H1 (cell line): ENCODE results near the gene SUMF1. TPM values are rescaled to one million over a fixed set of nuclear protein-coding genes. Genes with fewer than 3 reads are reported as not detected.

ENCODE experiments used
- CTCF ChIA-PET: fragments of 300-600 bp; sonication (Branson Sonifier 250); formaldehyde crosslinking; loops from one replicate; lab custom pipeline; 2021; ENCODE audit not compliant: partially characterized antibody; lab: Charles Lee
- POLR2A ChIA-PET: fragments of 300-600 bp; sonication (Branson Sonifier 250); formaldehyde crosslinking; loops from one replicate; lab custom pipeline; 2021; ENCODE audit warnings: inconsistent platforms; ENCODE audit not compliant: partially characterized antibody; lab: Charles Lee
- DNase-seq, 2 experiments: peaks; one replicate each; pipeline versions ENCODE4 v3.0.0 to v3.0.0-alpha.2; 2010 to 2022; ENCODE audit warnings: low spot score in 2 of 2, low read depth in 1 of 2, mixed read lengths in 1 of 2
- FAIRE-seq: peaks from 2 replicates; lab custom pipeline; 2011; peaks lifted over from hg19 to GRCh38; lab: Jason Lieb, UNC
- H2AFZ ChIP-seq: 2 replicates; pipeline ENCODE4 v1.8.1; 2012; ENCODE audit warnings: low read length, inconsistent platforms
- H2AK5ac ChIP-seq: 2 replicates; pipeline ENCODE4 v1.6.1; 2013; ENCODE audit warnings: low read depth, low read length
- H2BK120ac ChIP-seq: replicated peaks from 2 replicates; pipeline ENCODE3; 2013; ENCODE audit warnings: low read depth, low read length, inconsistent platforms
- H2BK12ac ChIP-seq: 2 replicates; pipeline ENCODE4 v1.6.1; 2013; ENCODE audit warnings: low read depth, low read length
- H2BK15ac ChIP-seq: 2 replicates; pipeline ENCODE4 v1.6.1; 2013; ENCODE audit warnings: low read length
- H2BK20ac ChIP-seq: 2 replicates; pipeline ENCODE4 v1.6.1; 2013; ENCODE audit warnings: low read length
- H2BK5ac ChIP-seq: 2 replicates; pipeline ENCODE4 v1.6.1; 2013; ENCODE audit warnings: low read depth, low read length
- H3K14ac ChIP-seq: 2 replicates; pipeline ENCODE4 v1.6.1; 2013; ENCODE audit warnings: inconsistent platforms; ENCODE audit not compliant: insufficient read length
- H3K18ac ChIP-seq: 2 replicates; pipeline ENCODE4 v1.6.1; 2013; ENCODE audit warnings: low read length; ENCODE audit errors: extremely low read depth
- H3K23ac ChIP-seq: 2 replicates; pipeline ENCODE4 v1.6.1; 2013; ENCODE audit warnings: inconsistent platforms; ENCODE audit not compliant: insufficient read length
- H3K23me2 ChIP-seq: 2 replicates; pipeline ENCODE4 v1.6.1; 2013; ENCODE audit warnings: low read depth, low read length
- H3K27ac ChIP-seq: 2 replicates; pipeline ENCODE4 v1.6.1; 2011; ENCODE audit warnings: low read depth, low read length, inconsistent platforms
- H3K27me3 ChIP-seq, 4 experiments: replicated peaks in 1 of 4; 1 replicate in 1 of 4; 2 replicates in 3 of 4; pipeline versions ENCODE4 v1.6.1 to v1.8.1; 2011 to 2013; ENCODE audit warnings: low read length in 3 of 4, mild to moderate bottlenecking in 3 of 4, inconsistent platforms in 2 of 4, mixed read lengths in 2 of 4, moderate library complexity in 1 of 4; ENCODE audit not compliant: control insufficient read depth in 3 of 4, insufficient read depth in 3 of 4; ENCODE audit errors: extremely low read depth in 1 of 4
- H3K36me3 ChIP-seq, 4 experiments: 2 replicates each; pipeline versions ENCODE4 v1.6.1 to v1.8.1; 2011 to 2013; ENCODE audit warnings: mild to moderate bottlenecking in 4 of 4, low read length in 3 of 4, moderate library complexity in 2 of 4, control low read depth in 1 of 4, inconsistent platforms in 1 of 4; ENCODE audit not compliant: insufficient read depth in 4 of 4, control insufficient read depth in 2 of 4
- H3K4ac ChIP-seq: replicated peaks from 2 replicates; pipeline ENCODE3; 2013; ENCODE audit warnings: low read length, low read depth, mixed read lengths, inconsistent platforms; ENCODE audit not compliant: insufficient read length
- H3K4me1 ChIP-seq, 4 experiments: replicated peaks in 1 of 4; 1 replicate in 1 of 4; 2 replicates in 3 of 4; pipeline versions ENCODE4 v1.6.1 to v1.8.1; 2011 to 2013; ENCODE audit warnings: low read length in 3 of 4, inconsistent platforms in 2 of 4, mixed read lengths in 1 of 4; ENCODE audit not compliant: insufficient read depth in 4 of 4, control insufficient read depth in 3 of 4
- H3K4me2 ChIP-seq, 2 experiments: 2 replicates each; pipeline versions ENCODE4 v1.6.1 to v1.8.1; 2011 to 2013; ENCODE audit warnings: low read depth in 2 of 2, low read length in 2 of 2, control low read depth in 1 of 2, inconsistent platforms in 1 of 2, mild to moderate bottlenecking in 1 of 2; ENCODE audit not compliant: insufficient read depth in 1 of 2
- H3K4me3 ChIP-seq, 4 experiments: fragments of 200-600, 300-600 bp in 1 of 4; sonication (generic), shearing (Covaris generic), sonication (Bioruptor Twin) in 1 of 4; 2 replicates each; pipeline versions ENCODE4 v1.5.1 to v1.8.1; 2011 to 2016; ENCODE audit warnings: low read length in 4 of 4, low read depth in 3 of 4, control low read depth in 2 of 4, inconsistent platforms in 2 of 4, mild to moderate bottlenecking in 2 of 4, mixed read lengths in 1 of 4, moderate library complexity in 1 of 4; ENCODE audit not compliant: insufficient read depth in 2 of 4; ENCODE audit errors: extremely low read depth in 1 of 4
- H3K56ac ChIP-seq: replicated peaks from 2 replicates; pipeline ENCODE3; 2013; ENCODE audit warnings: low read depth, mild to moderate bottlenecking, mixed read lengths, low read length, inconsistent platforms; ENCODE audit not compliant: insufficient read length
- H3K79me1 ChIP-seq: 2 replicates; pipeline ENCODE4 v1.6.1; 2013; ENCODE audit warnings: low read depth, low read length, control low read depth
- H3K79me2 ChIP-seq, 2 experiments: 2 replicates each; pipeline versions ENCODE4 v1.6.1 to v1.8.1; 2012 to 2013; ENCODE audit warnings: low read length in 2 of 2, mild to moderate bottlenecking in 2 of 2, inconsistent platforms in 1 of 2; ENCODE audit not compliant: insufficient read depth in 2 of 2, control insufficient read depth in 1 of 2
- H3K9ac ChIP-seq, 4 experiments: replicated peaks in 1 of 4; 1 replicate in 1 of 4; 2 replicates in 3 of 4; pipeline versions ENCODE4 v1.6.1 to v1.8.1; 2011 to 2013; ENCODE audit warnings: low read depth in 3 of 4, low read length in 3 of 4, control low read depth in 2 of 4, mild to moderate bottlenecking in 2 of 4, moderate library complexity in 2 of 4, inconsistent platforms in 1 of 4; ENCODE audit errors: extremely low read depth in 1 of 4
- H3K9me3 ChIP-seq, 2 experiments: 2 replicates each; pipeline versions ENCODE4 v1.6.1 to v1.8.1; 2012 to 2013; ENCODE audit warnings: mild to moderate bottlenecking in 2 of 2, moderate library complexity in 2 of 2, control low read depth in 1 of 2, inconsistent platforms in 1 of 2, low read depth in 1 of 2, low read length in 1 of 2, mixed read lengths in 1 of 2; ENCODE audit not compliant: insufficient read depth in 2 of 2
- H4K20me1 ChIP-seq, 2 experiments: replicated peaks in 1 of 2; 2 replicates each; pipeline versions ENCODE3 to v1.8.1; 2011 to 2013; ENCODE audit warnings: inconsistent platforms in 2 of 2, low read length in 2 of 2, mild to moderate bottlenecking in 1 of 2; ENCODE audit not compliant: insufficient read depth in 2 of 2, control insufficient read depth in 1 of 2
- H4K5ac ChIP-seq: 2 replicates; pipeline ENCODE4 v1.6.1; 2013; ENCODE audit warnings: low read length, low read depth, mixed read lengths, inconsistent platforms; ENCODE audit not compliant: insufficient read length
- H4K8ac ChIP-seq: 2 replicates; pipeline ENCODE4 v1.8.0; 2013; ENCODE audit warnings: mild to moderate bottlenecking, moderate library complexity, low read length, inconsistent platforms; ENCODE audit not compliant: insufficient read depth; ENCODE audit errors: extremely low read depth
- H4K91ac ChIP-seq: replicated peaks from 2 replicates; pipeline ENCODE3; 2013; ENCODE audit warnings: low read length, mixed read lengths, inconsistent platforms; ENCODE audit not compliant: insufficient read length
- BRCA1 ChIP-seq: IDR thresholded peaks from 2 replicates; pipeline ENCODE4 v1.6.1; 2012; ENCODE audit warnings: low read depth, low read length, improper control_type of control experiment
- EP300 ChIP-seq, 2 experiments: IDR thresholded peaks; 1 replicate in 1 of 2; 2 replicates in 1 of 2; pipeline ENCODE4 v1.6.1; 2011 to 2012; ENCODE audit warnings: low read depth in 2 of 2, low read length in 2 of 2, mild to moderate bottlenecking in 2 of 2, borderline replicate concordance in 1 of 2, inconsistent platforms in 1 of 2, moderate library complexity in 1 of 2
- GABPA ChIP-seq: IDR thresholded peaks from 2 replicates; pipeline ENCODE4 v1.6.1; 2011; ENCODE audit warnings: mild to moderate bottlenecking, low read length, moderate library complexity, borderline replicate concordance; ENCODE audit not compliant: insufficient read depth
- MAX ChIP-seq: IDR thresholded peaks from 2 replicates; pipeline ENCODE4 v1.6.1; 2012; ENCODE audit warnings: inconsistent platforms
- SRF ChIP-seq: IDR thresholded peaks from 2 replicates; pipeline ENCODE4 v1.6.1; 2011; ENCODE audit warnings: mild to moderate bottlenecking, low read depth, low read length, moderate library complexity
- WGBS, 2 experiments: shearing (Covaris generic) in 1 of 2; methylation state at CpG; one replicate each; pipeline versions ENCODE4 v1.1.6 to v1.1.7; 2013 to 2015; ENCODE audit warnings: low lambda C conversion rate in 2 of 2, mixed read lengths in 2 of 2, inconsistent platforms in 1 of 2, low coverage in 1 of 2, missing lambda C conversion rate in 1 of 2; ENCODE audit not compliant: insufficient replicate concordance in 2 of 2, insufficient coverage in 1 of 2, insufficient read length in 1 of 2; ENCODE audit errors: extremely low coverage in 1 of 2, missing lambda C conversion rate in 1 of 2; 5-methylcytosine and 5-hydroxymethylcytosine counted together
- polyA plus RNA-seq, 7 experiments: library from polyadenylated mRNA; depleted of rRNA in 3 of 7; stranded (reverse) in 5 of 7; unstranded in 2 of 7; fragments of >200 nt in 5 of 7; fragments of 200-250 nt in 2 of 7; gene quantifications; 1 replicate in 5 of 7; 2 replicates in 1 of 7; 4 replicates in 1 of 7; pipeline versions ENCODE4 v1.2.1 to v1.2.3, GENCODE V29; 2011 to 2013; ENCODE audit warnings: missing spikeins in 2 of 7, mixed read lengths in 2 of 7
- total RNA-seq: library from RNA; stranded (reverse); fragmentation: NEBNext Ultra II Directional; extraction: Animal tissue kit (Norgen Biotek cat#: 25700); gene quantifications from 2 replicates; pipeline ENCODE4 v1.2.1, GENCODE V29; 2021

SUMF1 gene
- total and polyA plus RNA-seq, 2 of the 8 experiments (the other 6 are each of a cell fraction or from before 2014, with no cell fraction given): 12.5 to 15.0 TPM

DNA sequence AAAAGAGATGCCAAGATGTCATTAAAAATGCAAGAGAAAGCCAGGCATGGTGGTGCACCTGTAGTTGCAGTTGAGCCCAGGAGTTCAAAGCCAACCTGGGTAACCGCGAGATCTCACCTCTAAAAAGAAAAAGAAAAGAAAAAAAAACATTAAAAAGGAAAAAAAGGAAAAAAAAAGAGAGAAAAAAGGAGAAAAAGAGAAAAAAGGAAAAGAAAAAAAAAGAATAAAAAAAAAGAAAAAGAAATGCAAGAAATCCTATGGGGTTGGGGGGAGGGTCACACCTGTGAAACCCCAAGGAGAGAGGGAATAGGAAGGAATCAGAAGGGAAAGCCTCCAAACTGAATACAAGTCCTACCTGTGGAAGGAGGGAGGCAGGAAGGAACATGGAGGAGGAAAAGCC, 5.2 kb upstream of the SUMF1 start:
- H2AK5ac ChIP-seq: no peak overlapping the region
- no peak overlapping the region for H3K23ac ChIP-seq
- ChIA-PET CTCF (interaction anchor here (1.1 kb wide), 1 partner anchor 21 kb away, joined by 3 read pairs; the partner anchor contains the start of gene ITPR1), POLR2A (interaction anchor here (2.6 kb wide), 1 partner anchor 21 kb away, joined by 17 read pairs; the partner anchor contains the start of gene ITPR1)
- 100% methylated on average over 1 of the region's 2 CpGs; no CpG with 5 or more reads in 1 of the 2 experiments for WGBS, 2 experiments
- H2BK20ac ChIP-seq: no peak overlapping the region
- no peak overlapping the region for H2BK5ac ChIP-seq
- no peak overlapping the region for H3K9ac ChIP-seq
- H3K79me2 ChIP-seq: no peaks in the 10 kb centered on the region
- no peaks in the 10 kb centered on the region for H3K36me3 ChIP-seq
- no peak overlapping the region for H3K14ac ChIP-seq
- no peaks in the 10 kb centered on the region; a peak in 2 of 7 replicates for H3K4me1 ChIP-seq
- DNase-seq (no peak), FAIRE-seq (no peak)
- H3K4ac ChIP-seq: no peak overlapping the region
- H3K56ac ChIP-seq: no peak overlapping the region
- no peaks in the 10 kb centered on the region for H3K9me3 ChIP-seq
- H4K91ac ChIP-seq: no peak overlapping the region
- H4K8ac ChIP-seq: no peak overlapping the region
- H3K18ac ChIP-seq: no peak overlapping the region
- H3K79me1 ChIP-seq: no peaks in the 10 kb centered on the region
- H3K4me3 ChIP-seq: no peak overlapping the region
- H2AFZ ChIP-seq: no peak overlapping the region
- H4K5ac ChIP-seq: no peak overlapping the region
- H2BK12ac ChIP-seq: no peak overlapping the region; the same call in 1 of the 2 replicates
- H4K20me1 ChIP-seq: no peaks in the 10 kb centered on the region
- no peak overlapping the region for H3K27ac ChIP-seq
- 0 out of 2 replicates have a peak, but pooled peaks cover 2% of the 10 kb centered on the region for H3K23me2 ChIP-seq
- no peak overlapping the region for H2BK120ac ChIP-seq
- no peak overlapping the region for H3K4me2 ChIP-seq
- H3K27me3 ChIP-seq: no peaks in the 10 kb centered on the region
- no peak overlapping the region for H2BK15ac ChIP-seq
- TF ChIP-seq GABPA (no peak), BRCA1 (no peak), MAX (no peak), EP300 (IDR thresholded peaks at IDR 0.05; ENCODE audit: borderline replicate concordance in 1 of 2, low read depth in 2 of 2, low read length in 2 of 2) (no peak), SRF (no peak)
